HG02588 (cell line): ENCODE data around the gene CENPP.

Experiments used
- ATAC-seq: cut with Tn5 transposase; IDR thresholded peaks from one replicate; pipeline ENCODE4 v1.9.1; 2021; ENCODE audit warnings: mild to moderate bottlenecking, moderate library complexity; ENCODE audit not compliant: unreplicated experiment

CENPP gene

DNA sequence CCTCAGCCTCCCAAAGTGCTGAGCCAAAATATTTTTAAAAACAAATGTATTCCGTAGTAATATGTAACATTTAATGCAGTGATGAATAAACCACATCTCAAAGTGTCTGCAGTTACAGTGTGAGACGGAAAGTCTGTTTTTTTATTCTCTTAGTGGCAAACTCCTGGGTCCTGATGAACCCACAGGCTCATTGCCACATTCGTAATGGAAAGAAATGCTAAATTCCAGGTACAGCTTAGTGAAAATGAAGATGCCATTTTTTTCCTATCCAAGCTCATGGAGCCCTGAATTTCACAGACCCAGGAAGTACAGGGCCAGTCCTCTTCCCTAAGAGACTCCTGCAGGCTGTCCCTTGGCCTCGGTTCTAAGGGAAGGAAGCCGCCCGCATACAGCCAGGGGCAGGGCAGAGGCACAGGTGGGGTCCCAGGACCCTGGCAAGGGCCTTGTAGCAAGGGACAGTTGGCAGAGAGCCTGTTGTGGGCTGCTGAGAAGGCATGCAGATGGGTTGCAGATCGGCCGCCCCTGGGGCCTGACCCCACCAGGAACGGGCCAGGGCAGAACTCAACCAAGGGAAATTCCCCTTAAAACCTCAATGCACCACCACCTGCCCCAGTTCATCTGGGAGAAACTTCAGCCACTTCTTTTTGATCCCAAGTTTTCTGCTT lies 308.0 kb downstream of the CENPP start:
- no peak for ATAC-seq

DNA sequence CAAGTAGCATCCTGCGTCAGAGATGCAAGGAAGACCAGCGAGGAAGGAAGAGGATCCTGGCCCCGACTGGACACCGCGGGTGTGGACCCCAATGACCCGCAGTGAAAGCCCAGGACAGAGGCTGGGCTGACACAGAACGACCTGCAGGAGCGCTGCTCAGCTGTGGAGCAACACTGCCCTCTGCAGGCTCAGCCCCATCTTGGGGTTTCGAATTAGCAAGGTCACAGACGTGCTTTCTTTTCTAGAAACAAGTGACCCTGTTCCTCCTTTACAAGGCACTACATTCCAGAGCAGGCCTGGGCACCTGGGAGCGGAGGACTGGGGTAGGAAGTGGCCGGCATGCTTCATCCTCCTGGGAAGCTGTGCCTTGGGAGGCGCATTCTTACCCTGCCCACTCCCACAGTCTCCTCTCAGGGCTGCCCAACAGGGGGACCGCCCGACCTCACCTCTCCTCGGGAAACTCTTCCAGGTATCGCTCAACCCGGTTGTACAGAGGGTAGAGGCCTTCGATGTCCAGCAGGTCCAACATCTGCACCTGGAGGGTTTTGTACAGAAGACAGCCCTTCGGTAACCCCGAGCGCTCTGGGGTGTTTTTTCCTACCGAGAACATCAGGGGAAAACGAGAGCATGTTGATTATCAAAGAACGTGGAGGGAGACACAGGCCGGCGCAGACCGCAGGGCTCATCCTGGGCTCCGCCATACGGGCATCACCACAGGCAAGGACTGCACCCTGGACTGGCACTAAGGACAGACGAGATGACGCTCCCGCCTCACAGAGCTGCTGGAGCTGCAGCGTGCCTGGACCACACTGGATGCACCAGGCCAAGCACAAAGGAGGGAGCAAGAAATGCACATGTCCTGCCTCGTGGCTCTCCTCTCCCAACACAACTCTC lies 309.2 kb downstream of the CENPP start:
- ATAC-seq = peak; percentile 60

- ATAC-seq = no peak
Observed at GRCh38 chr9:92635760-92636159, 310.0 kb downstream of the CENPP start.

- no peak for ATAC-seq
Observed at GRCh38 chr9:92636627-92637026, 310.9 kb downstream of the CENPP start.

GRCh38 chr9:92637326-92637725 lies 311.6 kb downstream of the CENPP start:
- ATAC-seq = no peak

DNA sequence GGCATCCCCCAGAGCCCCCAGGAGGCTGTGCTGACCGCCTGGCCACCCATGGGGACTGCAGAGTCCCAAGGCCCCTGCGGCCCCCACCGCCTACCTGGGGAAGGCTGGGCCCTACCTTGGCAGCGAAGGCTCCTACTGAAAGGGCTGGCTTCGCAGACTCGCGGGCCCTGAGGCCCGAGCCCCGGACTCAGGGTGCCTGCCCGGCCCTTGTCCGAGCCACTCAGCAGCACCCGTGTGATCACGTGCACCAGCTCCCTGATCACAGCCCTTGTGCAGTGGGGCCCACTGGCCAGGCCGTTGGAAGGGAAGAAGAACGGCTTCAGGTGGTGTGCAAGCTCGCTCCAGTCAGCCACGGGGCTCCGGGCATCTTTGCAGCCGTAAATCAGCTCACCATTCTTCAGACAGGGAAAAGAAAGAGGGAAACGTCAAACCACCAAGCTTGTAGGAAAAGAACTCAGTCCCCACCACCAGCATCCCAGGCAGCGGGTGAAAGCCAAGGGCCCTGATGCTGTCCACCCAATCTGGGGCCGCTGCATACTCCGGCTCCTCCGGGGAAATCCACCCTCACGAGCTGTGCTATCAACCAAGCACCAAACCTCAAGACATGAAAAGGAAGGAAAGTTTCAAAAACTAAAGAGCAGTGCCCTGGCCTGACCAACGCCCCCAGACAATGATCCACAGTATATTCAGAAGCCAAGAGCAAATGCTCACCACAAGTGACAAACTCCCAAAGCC lies 312.3 kb downstream of the CENPP start:
- ATAC-seq = no peak

GRCh38 chr9:92638621-92639101 lies 312.9 kb downstream of the CENPP start:
- no peak for ATAC-seq

- ATAC-seq = no peak
Observed at GRCh38 chr9:92639124-92639523, 313.4 kb downstream of the CENPP start.

GRCh38 chr9:92639791-92640271 lies 314.1 kb downstream of the CENPP start:
- ATAC-seq = no peak

DNA sequence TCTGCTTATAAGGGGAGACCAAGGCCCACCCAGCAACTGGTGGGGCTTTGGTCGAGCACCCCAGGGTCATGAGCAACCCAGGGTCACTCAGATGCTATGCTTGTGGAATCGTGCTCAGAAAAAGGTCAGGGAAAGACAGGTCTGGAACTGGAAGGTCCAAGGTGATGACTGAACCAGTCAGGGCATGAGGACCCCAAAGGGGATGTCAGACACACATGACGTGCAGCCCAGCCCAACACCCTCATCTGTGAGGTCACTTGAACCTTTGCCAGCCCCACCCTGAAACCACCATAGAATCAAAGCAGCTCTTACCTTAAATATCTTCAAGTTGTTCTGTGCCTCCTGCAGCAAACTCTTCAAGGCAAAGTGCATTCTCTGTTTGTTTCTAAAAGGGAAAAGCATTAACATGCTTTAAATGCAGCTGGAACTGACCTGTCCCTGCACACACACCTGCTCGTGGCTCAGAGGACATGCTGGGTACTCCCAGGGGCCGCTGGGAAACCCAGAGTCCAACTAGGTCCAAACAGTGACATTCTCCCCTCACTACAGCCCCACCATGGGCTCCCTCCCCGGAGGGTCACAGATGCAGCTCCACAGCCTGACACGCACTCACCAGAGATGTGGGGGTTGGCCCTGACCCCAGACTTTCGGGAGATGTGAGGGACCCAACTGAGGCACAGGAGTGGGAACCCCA lies 314.8 kb downstream of the CENPP start:
- no peak for ATAC-seq

DNA sequence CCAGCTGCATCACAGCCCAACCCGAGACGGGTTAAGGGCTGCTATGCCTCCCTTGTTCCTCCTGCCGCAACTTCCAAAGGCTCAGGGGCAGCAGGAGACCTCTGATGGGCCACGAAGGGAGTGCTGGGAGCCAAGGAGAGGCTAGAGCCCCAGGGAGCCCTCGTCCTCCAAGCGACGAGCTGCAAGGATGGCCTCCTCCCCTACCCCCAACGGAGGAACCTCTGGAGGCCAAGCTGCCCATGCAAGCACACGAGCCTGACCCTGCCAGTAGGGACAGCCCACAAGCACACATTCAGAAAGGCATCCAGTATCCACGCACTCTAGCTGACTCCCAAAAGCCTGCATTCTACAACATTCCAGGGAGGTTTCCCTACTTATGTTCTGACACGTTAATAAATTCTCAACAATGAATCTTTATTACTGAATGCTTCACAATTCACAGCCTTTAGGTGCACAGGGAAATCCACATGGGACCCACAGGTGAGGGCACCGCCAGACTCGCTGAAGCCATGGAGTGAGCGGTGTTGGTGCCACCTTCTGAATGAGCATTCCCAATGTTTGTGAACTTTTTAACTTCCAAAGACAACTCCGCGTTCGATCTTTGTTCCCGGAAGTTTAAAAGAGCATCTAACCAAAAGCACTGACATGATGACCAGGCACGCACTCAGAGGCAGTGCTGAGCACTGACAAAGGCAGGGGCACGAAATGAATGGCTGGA lies 315.5 kb downstream of the CENPP start:
- ATAC-seq = no peak

- no peak for ATAC-seq
Observed at GRCh38 chr9:92642041-92642451, 316.3 kb downstream of the CENPP start.

DNA sequence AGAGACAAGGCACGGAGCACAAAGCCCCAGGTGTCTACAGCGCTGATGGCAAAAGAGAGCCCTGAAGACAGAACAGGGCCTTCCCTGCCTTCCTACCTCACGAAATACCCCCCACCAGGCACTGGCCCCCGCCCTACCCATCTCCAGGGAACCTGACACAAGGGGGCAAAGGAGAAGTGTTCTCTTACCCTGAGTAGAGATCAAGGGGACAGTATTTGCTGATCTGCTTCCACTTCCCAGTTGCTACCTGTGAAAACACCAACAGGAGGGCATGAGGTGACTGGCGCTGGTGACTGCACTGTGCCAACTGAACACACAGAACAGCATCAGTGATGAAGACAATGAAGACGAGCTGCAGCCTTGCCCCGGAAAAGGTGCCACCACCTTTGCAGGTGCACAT lies 316.8 kb downstream of the CENPP start:
- ATAC-seq = no peak

DNA sequence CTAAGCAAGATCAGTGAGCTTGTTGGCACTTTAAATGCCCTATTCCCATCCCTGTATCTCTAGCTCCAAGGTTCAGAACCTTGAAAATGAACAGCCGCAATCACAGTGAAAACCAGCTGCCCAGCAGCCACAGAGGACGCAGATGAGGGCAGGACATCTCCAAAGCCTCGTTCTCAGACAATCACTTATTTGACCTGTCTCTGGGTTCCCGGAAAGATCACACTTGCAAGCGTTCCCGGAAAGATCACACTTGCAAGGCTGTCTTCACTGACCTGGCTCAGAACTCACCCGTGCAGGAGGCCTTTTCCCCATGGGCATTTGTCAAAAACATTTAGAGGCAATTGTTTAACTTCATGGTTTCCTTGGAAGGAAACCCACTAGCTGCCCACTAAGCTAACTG lies 318.5 kb downstream of the CENPP start:
- ATAC-seq = no peak

GRCh38 chr9:92645041-92645440 lies 319.3 kb downstream of the CENPP start:
- no peak for ATAC-seq

GRCh38 chr9:92647671-92648473 lies 322.1 kb downstream of the CENPP start:
- no peak for ATAC-seq

DNA sequence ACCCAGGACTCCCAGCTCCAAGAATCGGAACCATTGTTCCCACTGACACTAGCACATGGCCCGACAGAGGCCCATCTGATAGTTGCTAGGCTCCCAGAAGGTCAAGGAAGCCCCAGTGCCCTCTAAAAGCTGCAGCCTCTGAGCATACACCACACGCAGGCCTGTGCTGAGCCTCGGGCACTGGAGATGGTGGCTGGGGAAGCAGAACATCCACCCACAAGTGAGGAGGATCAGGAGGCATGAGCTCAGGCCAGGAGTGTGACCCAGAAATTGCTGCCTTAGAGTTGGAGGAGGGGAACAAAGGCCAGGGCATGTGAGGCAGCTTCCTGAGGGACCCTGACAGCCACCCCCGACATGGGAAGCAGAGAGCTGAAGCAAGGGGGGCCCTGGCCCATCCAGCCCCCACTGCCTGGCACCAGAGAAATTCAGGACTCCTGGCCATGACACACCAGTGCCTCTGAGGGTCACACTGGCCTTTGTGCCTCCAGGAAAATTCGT lies 322.8 kb downstream of the CENPP start:
- no peak for ATAC-seq

GRCh38 chr9:92649007-92649406 lies 323.3 kb downstream of the CENPP start:
- ATAC-seq = no peak

- ATAC-seq = no peak
Observed at GRCh38 chr9:92650296-92650695, 324.5 kb downstream of the CENPP start.
